ENCODE results near the gene CELA2A. TPM values are rescaled to one million over a fixed set of nuclear protein-coding genes. Genes with fewer than 3 reads are reported as not detected.
"Not testable (repeated sequence)": the region's sequence is repeated elsewhere in the genome, so short reads cannot be mapped to it uniquely, and the experiment has no call there.

CELA2A gene
- total RNA-seq, 4 donors from 2014 or later: not detected

- Histone ChIP-seq H3K27me3 (no peaks in the 10 kb centered on the region), H3K36me3 (no peaks in the 10 kb centered on the region), H3K4me1 (no peaks in the 10 kb centered on the region), H3K9me3 (no peaks in the 10 kb centered on the region), H3K27ac (no peak overlapping the region), H3K4me3 (no peak overlapping the region)
- ATAC-seq: peak in 1 of 2 donors; percentile 60
- TF ChIP-seq POLR2A (IDR thresholded peaks at IDR 0.05): no peak
- TF ChIP-seq, protein P1, sequence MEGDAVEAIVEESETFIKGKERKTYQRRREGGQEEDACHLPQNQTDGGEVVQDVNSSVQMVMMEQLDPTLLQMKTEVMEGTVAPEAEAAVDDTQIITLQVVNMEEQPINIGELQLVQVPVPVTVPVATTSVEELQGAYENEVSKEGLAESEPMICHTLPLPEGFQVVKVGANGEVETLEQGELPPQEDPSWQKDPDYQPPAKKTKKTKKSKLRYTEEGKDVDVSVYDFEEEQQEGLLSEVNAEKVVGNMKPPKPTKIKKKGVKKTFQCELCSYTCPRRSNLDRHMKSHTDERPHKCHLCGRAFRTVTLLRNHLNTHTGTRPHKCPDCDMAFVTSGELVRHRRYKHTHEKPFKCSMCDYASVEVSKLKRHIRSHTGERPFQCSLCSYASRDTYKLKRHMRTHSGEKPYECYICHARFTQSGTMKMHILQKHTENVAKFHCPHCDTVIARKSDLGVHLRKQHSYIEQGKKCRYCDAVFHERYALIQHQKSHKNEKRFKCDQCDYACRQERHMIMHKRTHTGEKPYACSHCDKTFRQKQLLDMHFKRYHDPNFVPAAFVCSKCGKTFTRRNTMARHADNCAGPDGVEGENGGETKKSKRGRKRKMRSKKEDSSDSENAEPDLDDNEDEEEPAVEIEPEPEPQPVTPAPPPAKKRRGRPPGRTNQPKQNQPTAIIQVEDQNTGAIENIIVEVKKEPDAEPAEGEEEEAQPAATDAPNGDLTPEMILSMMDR (IDR thresholded peaks at IDR 0.05 in 4 of 5, conservative IDR thresholded peaks at IDR 0.05 in 1 of 5): peak; percentile 88 to 94 (median 91)
- intact Hi-C loops (cut with DNase I; ENCODE audit: low total_unique reads) (loop anchor here (1.0 kb wide), 1 partner anchor 108 kb away; no protein-coding TSS in a partner anchor), in situ Hi-C loops (cut with MboI; ENCODE audit: low sequenced_read_pairs in 4 of 4) (loop anchor here (5.0 to 25.0 kb wide), 6 partner anchors 104 to 319 kb away; no protein-coding TSS in a partner anchor)
- DNase-seq: peak in 1 of 2 donors; percentile 40
Measured at GRCh38 chr1:15430787-15431570, 25.6 kb upstream of the CELA2A start.

DNA sequence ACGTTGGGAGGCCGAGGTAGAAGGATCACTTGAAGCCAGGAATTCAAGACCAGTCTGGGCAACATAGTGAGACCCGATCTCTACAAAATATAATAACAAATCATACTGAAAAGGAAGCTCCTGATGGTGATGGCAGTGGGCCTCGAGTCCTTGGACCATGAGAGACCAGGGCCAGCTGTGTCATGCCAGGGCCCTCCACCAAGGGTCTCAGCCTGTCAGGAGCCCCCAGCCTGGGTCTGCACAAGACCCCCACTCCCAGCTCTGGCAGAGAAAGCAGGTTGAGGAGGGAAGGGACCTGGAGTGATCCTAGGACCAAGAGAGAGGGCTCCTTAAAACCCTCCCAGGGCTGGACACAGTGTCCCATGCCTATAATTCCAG lies 25.0 kb upstream of the CELA2A start:
- H3K27ac ChIP-seq: no peak overlapping the region

DNA sequence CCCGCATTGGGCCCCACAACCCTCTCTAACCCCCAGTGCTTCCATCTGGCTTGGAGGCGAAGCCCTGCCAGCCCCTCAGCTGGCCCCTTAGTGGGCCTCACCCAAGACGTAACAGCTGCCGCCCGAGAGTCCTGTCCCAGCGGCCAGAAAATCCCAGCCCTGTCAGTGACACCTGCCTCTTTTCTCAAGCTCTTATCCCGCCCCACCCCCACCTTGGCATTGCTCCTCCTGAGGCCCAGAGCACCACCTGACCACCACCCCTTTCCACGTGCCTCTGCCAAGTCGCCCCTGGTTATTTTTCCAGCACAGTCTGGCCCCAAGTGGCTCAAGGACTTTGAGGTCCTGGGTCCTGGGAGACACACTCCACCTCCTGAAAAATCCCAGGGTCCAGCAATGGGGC lies 24.2 kb upstream of the CELA2A start:
- no peaks in the 10 kb centered on the region for H3K36me3 ChIP-seq
- no peak overlapping the region for H3K4me3 ChIP-seq
- intact Hi-C loops (cut with DNase I; ENCODE audit: low total_unique reads): no loop called here
- ATAC-seq (peak in 1 of 2 donors; percentile 24), DNase-seq (no peak)
- no peaks in the 10 kb centered on the region for H3K4me1 ChIP-seq
- H3K27ac ChIP-seq: no peak overlapping the region
- no peaks in the 10 kb centered on the region for H3K27me3 ChIP-seq
- in situ Hi-C loops (cut with MboI; ENCODE audit: low sequenced_read_pairs in 4 of 4): loop anchor here (5.0 to 25.0 kb wide), 6 partner anchors 105 to 320 kb away; no protein-coding TSS in a partner anchor
- TF ChIP-seq, protein P1 (IDR thresholded peaks at IDR 0.05 in 4 of 5, conservative IDR thresholded peaks at IDR 0.05 in 1 of 5): no peak
- TF ChIP-seq POLR2A (IDR thresholded peaks at IDR 0.05): no peak
- no peaks in the 10 kb centered on the region for H3K9me3 ChIP-seq

More for the DNA sequence above, 25.0 kb upstream of the CELA2A start:
- Histone ChIP-seq H3K4me1 (no peaks in the 10 kb centered on the region), H3K27me3 (no peaks in the 10 kb centered on the region), H3K36me3 (no peaks in the 10 kb centered on the region), H3K4me3 (no peak overlapping the region), H3K9me3 (no peaks in the 10 kb centered on the region)
- intact Hi-C loops (cut with DNase I; ENCODE audit: low total_unique reads): loop anchor here (1.0 kb wide), 1 partner anchor 108 kb away; no protein-coding TSS in a partner anchor
- no peak for DNase-seq
- TF ChIP-seq, protein P1 (IDR thresholded peaks at IDR 0.05 in 4 of 5, conservative IDR thresholded peaks at IDR 0.05 in 1 of 5): no peak
- TF ChIP-seq POLR2A (IDR thresholded peaks at IDR 0.05): no peak
- in situ Hi-C loops (cut with MboI; ENCODE audit: low sequenced_read_pairs in 4 of 4): loop anchor here (5.0 to 25.0 kb wide), 6 partner anchors 104 to 319 kb away; no protein-coding TSS in a partner anchor
- ATAC-seq: no peak

GRCh38 chr1:15433471-15433870 lies 23.1 kb upstream of the CELA2A start:
- in situ Hi-C loops (cut with MboI; ENCODE audit: low sequenced_read_pairs in 4 of 4): loop anchor here (5.0 to 25.0 kb wide), 6 partner anchors 106 to 321 kb away; no protein-coding TSS in a partner anchor
- TF ChIP-seq, protein P1 (IDR thresholded peaks at IDR 0.05 in 4 of 5, conservative IDR thresholded peaks at IDR 0.05 in 1 of 5): no peak
- no peak for TF ChIP-seq POLR2A (IDR thresholded peaks at IDR 0.05)
- ATAC-seq (no peak), DNase-seq (no peak)
- H3K4me1 ChIP-seq: no peaks in the 10 kb centered on the region
- no peak overlapping the region for H3K27ac ChIP-seq
- intact Hi-C loops (cut with DNase I; ENCODE audit: low total_unique reads): no loop called here
- H3K27me3 ChIP-seq: no peaks in the 10 kb centered on the region
- no peaks in the 10 kb centered on the region for H3K9me3 ChIP-seq
- H3K4me3 ChIP-seq: no peak overlapping the region
- H3K36me3 ChIP-seq: no peaks in the 10 kb centered on the region

GRCh38 chr1:15434739-15435138 lies 21.8 kb upstream of the CELA2A start:
- in situ Hi-C loops (cut with MboI; ENCODE audit: low sequenced_read_pairs in 4 of 4): loop anchor here (5.0 to 25.0 kb wide), 6 partner anchors 107 to 322 kb away; no protein-coding TSS in a partner anchor

More at GRCh38 chr1:15434739-15435138, 21.8 kb upstream of the CELA2A start:
- DNase-seq; H3K4me1 ChIP-seq; H3K36me3 ChIP-seq; ATAC-seq; H3K4me3 ChIP-seq; H3K27me3 ChIP-seq; H3K27ac ChIP-seq; H3K9me3 ChIP-seq; intact Hi-C loops (cut with DNase I; ENCODE audit: low total_unique reads): not testable (repeated sequence)

Measured in gastrocnemius medialis (tissue), 4 donors.